ENCODE results near the gene CGB8. TPM values are rescaled to one million over a fixed set of nuclear protein-coding genes. Genes with fewer than 3 reads are reported as not detected.
A peak's percentile ranks its signal among the peaks of the same experiment; 100 is the strongest.
"Not testable (repeated sequence)": the region's sequence is repeated elsewhere in the genome, so short reads cannot be mapped to it uniquely, and the experiment has no call there.

Gene CGB8
- under 1 TPM in 2 of 4 donors, not detected in 2; 0.18 to 0.22 TPM for polyA plus RNA-seq (ENCODE audit: insufficient read length in 4 of 4)

DNA sequence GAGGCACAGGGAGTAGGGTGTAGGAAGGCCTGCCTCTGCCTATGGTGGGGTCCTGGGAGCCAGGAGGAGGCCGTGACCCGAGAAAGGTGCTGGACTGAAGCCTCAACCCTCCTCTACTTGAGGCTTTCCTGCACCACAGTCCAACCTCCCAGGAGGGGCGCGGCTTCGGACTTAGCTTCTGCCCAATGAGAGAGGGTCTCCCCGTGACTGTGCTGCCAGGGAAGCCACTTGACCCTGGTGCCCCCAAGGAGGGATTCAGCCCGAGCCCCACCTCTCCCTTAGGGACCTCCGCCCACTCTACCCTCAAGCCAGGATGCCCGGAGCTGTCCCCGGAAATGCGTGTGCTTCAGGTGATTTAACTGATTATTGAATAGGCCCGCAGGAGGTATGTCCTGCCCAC lies at the start of gene CGB8:
Gene CGB8 (minus strand): TSS at position 101 of the 400 bp plus-strand sequence. CDS start 372 bp downstream, outside the sequence.
- not testable (repeated sequence) for DNase-seq (ENCODE audit: low read depth in 4 of 4, low spot score in 3 of 4)

DNA sequence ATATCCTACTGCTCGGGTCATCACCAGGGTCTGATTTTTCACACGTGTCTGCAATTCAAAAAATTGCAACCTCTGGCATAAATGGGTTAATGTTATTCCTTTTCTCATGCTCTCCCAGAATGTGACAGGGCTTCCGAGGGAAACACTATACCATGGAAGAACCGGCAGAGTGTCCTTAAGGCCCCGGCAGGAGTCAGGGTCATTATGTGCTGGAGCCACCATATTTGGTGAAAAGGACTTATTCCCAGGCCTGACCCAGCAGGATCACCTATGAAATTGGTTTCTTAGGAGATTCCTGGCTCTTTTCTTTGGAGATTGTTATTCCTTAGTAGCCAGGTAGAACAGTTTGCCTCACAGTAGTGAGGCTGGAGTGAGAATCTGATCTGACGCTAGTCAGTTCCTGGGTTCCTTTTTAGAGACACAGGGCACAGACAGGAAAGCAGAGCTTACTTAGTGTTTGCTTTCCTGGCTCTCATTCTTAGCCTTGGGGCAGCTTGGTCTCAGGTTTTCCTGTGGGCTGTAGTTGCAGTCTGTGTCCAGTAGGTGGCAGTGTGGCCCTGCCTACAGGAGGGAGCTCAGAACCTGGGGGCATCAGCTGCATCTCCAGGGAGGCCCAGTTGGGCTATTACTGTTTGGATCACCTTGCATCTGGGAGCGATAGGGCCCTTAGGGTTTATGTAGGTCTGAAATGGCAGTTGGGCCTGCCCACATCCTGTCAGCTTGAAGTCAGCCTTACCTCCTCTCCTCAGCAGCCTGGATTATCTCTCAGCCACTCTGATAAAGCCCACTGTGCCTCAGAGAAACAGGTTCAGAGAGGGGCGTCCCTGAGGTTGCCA lies 48.8 kb upstream of the CGB8 start:
- no peak for DNase-seq (ENCODE audit: low read depth in 4 of 4, low spot score in 3 of 4)

GRCh38 chr19:49094505-49095482 lies 45.9 kb upstream of the CGB8 start:
- DNase-seq (ENCODE audit: low read depth in 4 of 4, low spot score in 3 of 4): no peak

DNA sequence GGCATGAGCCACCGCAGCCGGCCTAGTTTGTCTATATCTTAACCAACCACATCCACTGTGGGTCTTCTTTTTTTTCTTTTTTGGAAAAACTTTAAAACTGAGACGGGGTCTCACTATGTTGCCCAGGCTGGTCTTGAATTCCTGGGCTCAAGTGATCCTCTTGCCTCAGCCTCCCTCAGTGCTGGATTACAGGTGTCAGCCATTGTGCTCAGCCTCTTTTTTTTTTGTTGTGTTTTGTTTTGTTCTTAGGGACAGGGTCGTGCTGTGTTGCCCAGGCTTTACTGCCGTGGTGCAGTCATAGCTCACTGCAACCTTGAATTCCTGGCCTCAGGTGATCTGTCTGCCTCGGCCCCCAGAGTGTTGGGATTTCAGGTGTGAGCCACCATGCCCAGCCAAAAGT lies 43.8 kb upstream of the CGB8 start:
- no peak for DNase-seq (ENCODE audit: low read depth in 4 of 4, low spot score in 3 of 4)

- no peak for DNase-seq (ENCODE audit: low read depth in 4 of 4, low spot score in 3 of 4)
Measured at GRCh38 chr19:49091391-49092038, 42.6 kb upstream of the CGB8 start.

DNA sequence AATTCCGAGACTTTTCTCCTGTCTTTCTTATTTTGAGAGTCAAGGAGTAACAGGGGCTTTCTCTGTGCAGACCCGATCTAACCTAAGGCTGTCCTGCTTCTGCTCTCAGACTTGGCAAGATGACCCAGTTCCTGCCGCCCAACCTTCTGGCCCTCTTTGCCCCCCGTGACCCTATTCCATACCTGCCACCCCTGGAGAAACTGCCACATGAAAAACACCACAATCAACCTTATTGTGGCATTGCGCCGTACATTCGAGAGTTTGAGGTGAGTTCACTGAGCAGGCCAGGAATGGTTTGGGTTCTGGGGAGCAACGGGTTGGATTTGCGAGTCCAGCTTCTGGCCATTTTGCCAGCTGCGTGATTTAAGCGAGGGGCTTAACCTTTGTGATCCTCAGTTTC lies 37.4 kb upstream of the CGB8 start:
- DNase-seq (ENCODE audit: low read depth in 4 of 4, low spot score in 3 of 4): no peak

DNA sequence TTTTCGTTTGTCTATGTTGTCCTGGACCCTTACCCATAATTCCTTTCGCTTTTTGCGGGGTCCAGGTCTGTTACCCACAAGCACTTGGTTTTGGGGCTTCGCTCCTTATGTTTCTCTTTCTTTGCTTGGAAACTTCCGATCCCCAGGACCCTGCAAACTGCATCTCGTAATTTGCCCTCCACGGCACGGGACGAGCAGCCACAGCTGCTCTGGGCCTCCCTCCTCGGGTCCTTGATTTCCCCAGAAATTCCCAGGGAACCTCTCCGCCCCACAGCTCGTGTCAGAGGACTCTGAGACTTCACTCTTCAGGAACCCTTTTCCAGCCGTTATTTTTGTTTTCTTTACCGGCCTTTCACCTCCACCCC lies 36.9 kb upstream of the CGB8 start:
- no peak for DNase-seq (ENCODE audit: low read depth in 4 of 4, low spot score in 3 of 4)

GRCh38 chr19:49085020-49085867 lies 36.3 kb upstream of the CGB8 start, which contains the start of gene SNRNP70:
SNRNP70 (plus strand) TSS chr19:49085451; CDS start chr19:49086415, 964 bp downstream.
- DNase-seq (ENCODE audit: low read depth in 4 of 4, low spot score in 3 of 4): peak; percentile 97 to 100 (median 98)

DNA sequence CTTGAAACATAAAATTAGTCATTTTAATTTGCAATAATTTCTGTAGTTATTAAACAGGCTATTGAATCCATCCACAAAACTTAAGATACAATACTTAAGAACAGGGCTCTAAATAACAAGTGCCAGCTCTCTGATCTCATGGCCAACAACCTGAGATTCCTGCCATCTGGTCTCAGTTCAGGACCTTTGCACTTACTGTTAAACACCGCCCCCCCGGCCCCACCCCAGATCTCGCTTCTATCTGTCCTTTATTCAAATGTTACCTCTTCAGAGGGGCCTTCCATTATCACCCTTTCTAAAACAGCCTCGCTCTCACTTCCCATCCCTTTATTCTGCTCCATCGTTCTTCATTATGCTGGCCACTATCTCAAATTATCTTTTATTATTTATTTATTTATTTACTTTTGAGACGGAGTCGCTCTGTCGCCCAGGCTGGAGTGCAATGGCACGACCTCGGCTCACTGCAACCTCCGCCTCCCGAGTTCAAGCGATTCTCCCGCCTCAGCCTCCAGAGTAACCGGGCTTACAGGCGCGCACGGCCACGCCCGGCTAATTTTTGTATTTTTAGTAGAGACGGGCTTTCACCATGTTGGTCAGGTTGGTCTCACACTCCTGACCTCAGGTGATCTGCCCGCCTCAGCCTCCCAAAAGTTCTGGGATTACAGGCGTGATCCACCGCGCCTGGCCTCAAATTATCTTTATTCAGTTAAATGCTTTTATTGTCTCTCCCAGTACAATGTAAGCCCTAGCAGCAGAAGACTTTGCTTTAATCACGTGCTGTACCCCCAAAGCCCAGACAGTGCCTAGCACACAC lies 35.5 kb upstream of the CGB8 start:
- no peak for DNase-seq (ENCODE audit: low read depth in 4 of 4, low spot score in 3 of 4)

DNA sequence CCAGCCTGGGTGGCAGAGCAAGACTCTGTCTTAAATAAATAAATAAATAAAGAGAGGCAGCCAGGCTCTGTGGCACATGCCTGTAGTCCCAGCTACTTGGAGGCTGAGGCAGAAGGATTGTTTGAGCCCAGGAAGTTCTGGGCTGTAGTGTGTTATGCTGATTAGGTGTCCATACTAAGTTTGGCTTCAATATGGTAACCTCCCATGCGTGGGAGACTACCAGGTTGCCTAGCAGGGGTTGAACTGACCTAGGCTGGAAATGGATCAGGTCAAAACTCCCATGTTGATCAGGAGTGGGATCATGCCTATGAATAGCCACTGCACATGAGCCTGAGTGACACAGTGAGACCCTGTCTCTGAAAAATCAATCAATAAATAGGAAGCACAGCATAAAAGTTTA lies 32.4 kb upstream of the CGB8 start:
- no peak for DNase-seq (ENCODE audit: low read depth in 4 of 4, low spot score in 3 of 4)

DNA sequence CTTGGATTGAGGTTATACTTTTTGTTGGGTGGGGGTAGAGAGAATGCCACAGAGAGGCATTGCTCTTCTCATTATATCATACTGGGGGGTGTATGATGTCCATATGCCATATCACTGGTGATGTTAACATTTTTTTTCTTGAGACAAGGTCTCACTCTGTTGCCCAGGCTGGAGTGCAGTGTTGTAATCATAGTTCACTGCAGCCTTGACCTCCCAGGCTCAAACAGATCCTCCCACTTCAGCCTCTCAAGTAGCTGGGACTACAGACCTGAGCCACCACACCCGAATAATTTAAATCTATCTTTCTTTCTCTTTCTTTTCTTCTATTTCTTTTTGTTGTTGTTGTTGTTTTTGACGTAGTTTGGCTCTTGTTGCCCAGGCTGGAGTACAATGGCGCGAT lies 31.5 kb upstream of the CGB8 start:
- DNase-seq (ENCODE audit: low read depth in 4 of 4, low spot score in 3 of 4): no peak

DNA sequence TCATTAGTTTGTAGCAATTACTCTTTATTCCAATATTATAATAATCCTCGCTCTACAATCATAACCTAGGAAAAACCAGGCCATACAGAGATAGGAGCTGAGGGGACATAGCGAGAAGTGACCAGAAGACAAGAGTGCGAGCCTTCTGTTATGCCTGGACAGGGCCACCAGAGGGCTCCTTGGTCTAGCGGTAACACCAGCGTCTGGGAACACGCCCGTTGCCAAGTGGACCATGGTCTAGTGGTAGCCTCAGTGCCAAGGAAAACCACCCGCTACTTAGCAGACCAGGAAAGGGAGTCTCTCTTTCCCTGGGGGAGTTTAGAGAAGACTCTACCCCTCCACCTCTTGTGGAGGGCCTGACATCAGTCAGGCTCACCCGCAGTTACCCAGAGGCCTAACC lies 26.0 kb upstream of the CGB8 start:
- DNase-seq (ENCODE audit: low read depth in 4 of 4, low spot score in 3 of 4): not testable (repeated sequence)

- no peak for DNase-seq (ENCODE audit: low read depth in 4 of 4, low spot score in 3 of 4)
Measured at GRCh38 chr19:49073514-49074378, 24.8 kb upstream of the CGB8 start.

DNA sequence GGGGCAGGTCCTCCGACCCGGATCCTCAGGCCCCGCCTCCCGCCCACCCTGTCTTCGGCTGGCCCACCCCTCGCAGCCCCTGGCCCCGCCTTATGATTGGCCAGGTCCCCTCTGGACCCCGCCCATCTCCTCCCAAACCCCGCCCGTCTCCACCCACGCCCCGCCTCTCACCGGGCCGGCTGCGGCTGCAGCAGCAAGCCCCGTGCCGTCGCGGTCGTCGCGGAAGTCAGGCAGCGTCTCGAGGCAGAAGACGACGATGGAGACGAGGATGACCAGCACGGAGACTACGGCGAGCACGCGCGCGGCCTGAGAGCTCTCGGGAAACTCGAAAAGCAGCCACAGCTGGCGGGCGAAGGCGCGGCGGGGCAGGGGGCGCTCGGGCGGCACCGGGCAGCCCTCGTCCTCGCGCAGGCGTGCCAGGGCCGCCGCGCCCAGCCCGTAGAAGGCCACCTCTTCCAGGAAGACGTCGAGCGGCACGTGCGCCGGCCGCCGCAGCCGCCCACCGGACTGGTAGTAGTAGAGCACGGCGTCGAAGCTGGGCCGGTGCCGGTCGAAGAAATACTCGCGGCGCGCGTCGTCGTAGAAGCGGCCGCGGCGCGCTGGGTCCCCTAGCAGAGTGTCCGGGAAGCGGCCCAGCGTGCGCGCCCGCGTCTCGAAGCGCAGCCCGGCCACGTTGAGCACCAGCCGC lies 23.1 kb upstream of the CGB8 start:
- DNase-seq (ENCODE audit: low read depth in 4 of 4, low spot score in 3 of 4): no peak

GRCh38 chr19:49070416-49070815 lies 21.5 kb upstream of the CGB8 start:
- DNase-seq (ENCODE audit: low read depth in 4 of 4, low spot score in 3 of 4): no peak

DNA sequence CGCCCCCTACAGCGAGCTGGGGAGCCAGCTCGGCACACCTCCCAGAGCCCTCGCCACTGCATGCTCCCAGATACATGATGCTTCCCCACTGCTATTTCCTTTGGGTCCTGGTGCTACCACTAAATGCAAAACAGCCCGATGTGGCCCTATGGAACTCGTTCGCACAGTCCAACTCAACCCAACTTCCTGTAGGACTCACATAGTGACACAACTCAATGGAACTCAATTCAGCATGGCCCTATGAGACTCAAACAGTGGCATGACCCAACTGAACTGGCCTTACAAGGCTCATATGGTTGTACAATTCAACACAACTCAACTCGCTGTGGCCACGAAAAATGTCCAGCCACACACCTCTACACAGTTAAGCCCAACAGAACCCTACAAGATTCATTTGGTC lies 20.1 kb upstream of the CGB8 start:
- no peak for DNase-seq (ENCODE audit: low read depth in 4 of 4, low spot score in 3 of 4)

DNA sequence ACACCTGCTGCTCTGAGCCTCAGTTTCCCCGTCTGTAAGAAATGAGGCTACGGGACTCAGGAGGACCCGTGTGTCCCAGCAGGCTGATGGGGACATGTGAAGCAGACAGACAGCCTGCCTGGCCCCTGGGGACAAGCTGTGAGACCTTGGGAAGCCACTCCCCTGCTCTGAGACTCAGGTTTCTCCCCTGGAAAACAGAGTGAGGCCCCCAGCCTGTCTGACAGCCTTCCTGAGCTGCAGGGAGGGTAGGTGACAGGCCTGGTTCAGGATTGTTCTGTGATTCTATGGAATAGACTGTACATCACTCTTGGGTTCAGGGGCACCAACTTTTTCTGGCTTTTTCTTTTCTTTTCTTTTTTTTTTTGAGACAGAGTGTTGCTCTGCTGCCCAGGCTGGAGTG lies 18.6 kb upstream of the CGB8 start:
- no peak for DNase-seq (ENCODE audit: low read depth in 4 of 4, low spot score in 3 of 4)
